Astrocyte of the spinal cord (primary cell): ENCODE results near the gene MPV17L2.
"Not testable (repeated sequence)": the region's sequence is repeated elsewhere in the genome, so short reads cannot be mapped to it uniquely, and the experiment has no call there.

Experiments
- DNase-seq: peaks from one replicate; pipeline ENCODE4 v3.0.0; 2011; ENCODE audit warnings: low read depth, low spot score
- H3K4me3 ChIP-seq: 2 replicates; pipeline ENCODE4 v1.5.1; 2011; ENCODE audit warnings: low read depth, mild to moderate bottlenecking, low read length, moderate library complexity
- CTCF ChIP-seq: IDR thresholded peaks from 2 replicates; pipeline ENCODE4 v1.5.1; 2012; ENCODE audit warnings: low read depth, mild to moderate bottlenecking, low read length, inconsistent platforms
- in situ Hi-C: cut with HindIII; loops from 2 replicates; pipeline ENCODE4 v1.10.0; 2017; ENCODE audit warnings: low sequenced_read_pairs

Gene MPV17L2

GRCh38 chr19:18155095-18156087, 37.6 kb upstream of the MPV17L2 start:
- TF ChIP-seq CTCF, result no peak

GRCh38 chr19:18156268-18156667, 36.8 kb upstream of the MPV17L2 start:
- no peak for TF ChIP-seq CTCF
- H3K4me3 ChIP-seq, result no peak overlapping the region
- in situ Hi-C loops, result no loop called here
- no peak for DNase-seq

More at GRCh38 chr19:18155095-18156087, 37.6 kb upstream of the MPV17L2 start:
- in situ Hi-C loops, result no loop called here
- DNase-seq, result no peak
- no peak overlapping the region for H3K4me3 ChIP-seq

- DNase-seq, result peak; percentile 87
- no peak for TF ChIP-seq CTCF
- H3K4me3 ChIP-seq, result no peak overlapping the region
- in situ Hi-C loops, result no loop called here
These were observed 36.1 kb upstream of the MPV17L2 start for GRCh38 chr19:18156841-18157464.

GRCh38 chr19:18157465-18158063, 35.5 kb upstream of the MPV17L2 start:
- in situ Hi-C loops, result no loop called here
- no peak overlapping the region for H3K4me3 ChIP-seq
- no peak for DNase-seq
- TF ChIP-seq CTCF, result no peak

- in situ Hi-C loops, result no loop called here
- no peak for TF ChIP-seq CTCF
- H3K4me3 ChIP-seq, result no peak overlapping the region
- DNase-seq, result no peak
These were observed 34.6 kb upstream of the MPV17L2 start for GRCh38 chr19:18158467-18158866.

GRCh38 chr19:18159059-18159616, 33.9 kb upstream of the MPV17L2 start:
- H3K4me3 ChIP-seq, DNase-seq, in situ Hi-C loops: not testable (repeated sequence)
